AG20443 (cell line): ENCODE data around the gene MARCHF6.

Experiments
- DNase-seq: peaks from one replicate; pipeline ENCODE4 v3.0.0; 2012; ENCODE audit warnings: low spot score, mixed read lengths

MARCHF6 gene

DNA sequence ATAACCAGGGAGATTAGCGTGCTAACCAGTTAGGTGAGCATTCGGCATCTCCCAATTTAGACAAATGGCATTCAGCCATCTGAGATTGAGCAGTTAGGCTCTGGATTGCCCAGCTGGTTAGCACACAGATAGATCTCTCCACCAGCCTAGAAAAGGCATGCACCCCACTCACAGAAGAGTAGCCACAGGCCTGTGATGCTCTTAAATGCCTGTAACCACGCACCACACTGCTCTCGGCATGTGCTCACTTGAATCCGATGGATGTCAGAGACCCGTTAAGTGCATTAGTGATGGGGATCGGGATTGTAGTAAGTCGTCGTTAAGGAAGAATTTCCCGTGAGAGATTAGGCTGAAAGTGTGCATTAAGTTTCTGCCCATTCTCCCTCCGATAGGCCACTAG is 23.0 kb downstream of the MARCHF6 start:
- no peak for DNase-seq

DNA sequence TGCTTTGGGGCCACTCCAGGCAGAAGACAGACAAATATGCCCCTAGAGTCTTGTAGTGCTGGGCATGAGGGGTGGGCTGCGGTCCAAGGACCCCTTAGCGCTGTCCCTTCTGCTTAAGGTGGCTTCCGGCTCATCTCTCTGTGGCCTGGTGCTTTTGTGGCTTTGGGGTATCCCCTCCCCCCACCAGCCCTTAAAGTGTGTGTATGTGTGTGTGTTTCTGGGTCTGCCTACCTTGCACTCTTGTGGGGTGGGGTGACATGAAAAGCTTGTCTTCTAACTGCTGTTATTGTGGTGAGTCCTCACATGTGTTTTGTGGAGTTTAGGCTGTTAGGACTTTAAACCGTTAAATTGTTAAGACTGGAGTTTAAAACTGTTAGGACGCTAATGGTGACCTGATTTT is 23.6 kb downstream of the MARCHF6 start:
- no peak for DNase-seq

DNA sequence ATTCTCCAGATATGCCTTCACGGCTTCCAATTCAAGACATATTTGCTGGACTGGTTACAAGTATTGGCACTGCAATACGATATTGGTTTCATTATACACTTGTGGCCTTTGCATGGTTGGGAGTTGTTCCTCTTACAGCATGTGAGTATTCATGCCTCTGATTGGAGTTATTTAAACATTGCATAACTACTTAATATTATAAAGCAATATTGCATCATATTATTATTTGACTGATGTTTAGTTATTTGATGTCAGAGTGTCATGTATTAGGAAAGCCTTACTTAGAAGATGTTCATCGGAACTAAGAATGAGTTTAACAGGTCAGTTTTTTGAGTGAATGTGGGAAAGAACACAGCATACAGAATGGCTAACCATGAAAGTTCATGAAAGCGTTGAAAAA is 28.3 kb downstream of the MARCHF6 start:
- no peak for DNase-seq

DNA sequence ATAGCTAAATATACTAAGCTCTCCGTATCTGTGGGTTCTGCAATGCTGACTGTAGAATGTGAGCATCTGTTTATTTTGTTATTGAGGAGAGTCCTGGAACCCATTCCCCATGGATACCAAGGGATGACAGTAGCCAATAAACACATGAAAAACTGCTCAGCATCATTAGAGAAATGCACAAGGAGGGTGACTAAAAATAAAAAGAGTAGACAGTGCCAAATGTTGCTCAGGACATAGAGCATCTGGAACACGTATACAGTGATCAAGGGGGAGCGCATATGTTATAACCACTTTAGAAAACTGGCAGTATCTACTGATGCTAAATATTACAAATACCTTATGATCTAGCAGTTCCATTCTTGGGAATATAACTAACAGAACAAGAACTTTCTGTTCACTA is 31.0 kb downstream of the MARCHF6 start:
- DNase-seq = no peak

DNA sequence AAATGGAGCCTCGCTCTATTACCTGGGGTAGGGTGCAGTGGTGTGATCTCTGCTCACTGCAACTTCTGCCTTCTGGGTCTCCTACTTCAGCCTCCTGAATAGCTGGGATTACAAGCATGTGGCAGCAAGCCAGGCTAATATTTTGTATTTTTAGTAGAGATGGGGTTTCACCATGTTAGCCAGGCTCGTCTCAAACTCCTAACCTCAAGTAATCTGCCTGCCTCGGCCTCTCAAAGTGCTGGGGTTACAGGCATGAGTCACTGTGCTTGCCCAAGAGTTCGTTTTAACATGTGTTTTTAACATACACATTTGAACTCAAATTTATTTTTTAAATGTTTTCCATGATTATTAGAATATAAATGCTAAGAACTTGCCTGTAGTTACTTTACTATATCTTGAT is 34.2 kb downstream of the MARCHF6 start:
- no peak for DNase-seq

DNA sequence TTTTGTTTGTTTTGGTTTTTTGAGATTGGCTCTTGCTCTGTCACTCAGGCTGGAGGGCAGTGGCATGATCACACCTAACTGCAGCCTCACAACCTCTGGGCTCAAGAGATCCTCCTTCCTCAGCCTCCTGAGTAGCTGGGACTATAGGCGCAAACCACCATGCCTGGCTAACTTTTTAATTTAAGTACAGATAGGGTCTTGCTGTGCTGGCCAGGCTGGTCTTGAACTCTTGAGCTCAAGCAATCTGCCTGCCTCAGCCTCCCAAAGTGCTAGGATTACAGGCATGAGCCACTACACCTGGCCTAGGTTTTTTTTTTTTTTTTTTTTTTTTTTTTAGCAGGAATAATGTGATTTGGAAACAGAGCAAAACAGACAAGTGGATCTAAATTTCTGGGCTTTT is 37.6 kb downstream of the MARCHF6 start:
- DNase-seq = no peak

DNA sequence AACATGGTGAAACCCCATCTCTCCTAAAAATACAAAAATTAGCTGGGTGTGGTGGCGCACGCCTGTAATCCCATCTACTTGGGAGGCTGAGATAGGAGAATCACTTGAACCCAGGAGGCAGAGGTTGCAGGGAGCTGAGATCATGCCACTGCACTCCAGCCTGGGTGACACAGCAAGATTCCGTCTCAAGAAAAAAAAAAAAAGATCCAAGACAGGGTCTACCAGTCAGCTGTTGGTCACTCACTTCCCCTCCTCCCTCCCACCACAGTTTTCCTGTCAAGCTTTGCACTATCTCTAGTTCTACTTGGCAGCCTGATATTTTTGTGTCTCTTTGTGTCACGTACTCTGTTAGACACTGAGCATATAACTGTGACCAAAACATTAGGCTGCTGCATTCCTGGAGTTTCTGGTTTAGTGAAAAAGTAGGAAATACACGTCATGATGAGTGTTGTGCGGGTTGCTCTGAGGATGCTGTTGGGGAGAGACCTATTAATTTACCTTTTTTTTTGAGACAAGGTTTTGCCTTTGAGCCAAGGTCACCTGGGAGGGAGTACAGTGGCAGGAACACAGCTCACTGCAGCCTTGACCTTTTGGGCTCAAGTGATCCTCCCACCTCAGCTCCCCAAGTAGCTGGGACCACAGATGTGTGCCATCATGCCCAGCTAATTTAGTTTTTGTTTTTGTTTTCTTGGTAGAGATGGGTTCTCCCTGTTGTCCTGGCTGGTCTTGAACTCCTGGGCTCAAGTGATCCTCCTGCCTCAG is 39.3 kb downstream of the MARCHF6 start:
- DNase-seq = peak; percentile 42

DNA sequence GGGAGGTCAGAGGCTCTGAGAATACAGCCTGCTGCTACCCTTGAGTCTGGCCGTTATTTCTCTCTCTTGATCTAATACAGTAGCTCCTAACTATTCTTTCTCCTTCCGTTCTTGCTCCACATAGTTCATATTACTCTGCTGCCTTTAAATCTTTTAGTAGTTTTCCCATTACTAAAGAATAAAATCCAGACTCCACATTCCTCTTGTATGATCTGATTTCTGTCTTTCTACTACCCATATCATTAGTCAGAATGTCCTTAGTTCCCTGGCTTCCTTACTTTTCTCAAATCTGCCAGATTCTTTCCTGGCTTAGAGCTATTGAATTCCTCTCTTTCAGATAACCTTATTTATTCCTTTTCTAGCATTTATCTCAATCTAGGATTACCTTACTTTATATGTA is 40.0 kb downstream of the MARCHF6 start:
- DNase-seq = peak; percentile 66

DNA sequence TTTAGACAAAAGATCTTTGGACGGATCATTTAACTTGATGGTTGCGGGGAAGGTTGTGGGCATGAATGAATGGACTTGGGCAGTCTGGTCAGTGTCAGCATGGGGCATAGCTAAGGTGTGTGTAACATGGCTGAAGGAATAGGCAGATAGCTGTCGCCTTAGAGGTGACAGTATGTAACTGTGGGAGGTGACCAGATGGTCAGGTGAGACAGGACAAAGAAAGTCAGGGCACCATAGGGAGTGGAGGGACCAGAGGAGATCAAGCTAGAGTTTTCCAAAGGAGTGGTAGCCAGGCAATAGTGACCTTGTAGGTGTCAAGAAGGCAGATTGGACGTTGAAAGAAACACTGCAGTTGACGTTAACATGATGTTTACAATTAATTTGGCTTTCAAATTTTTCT is 43.1 kb downstream of the MARCHF6 start:
- no peak for DNase-seq

DNA sequence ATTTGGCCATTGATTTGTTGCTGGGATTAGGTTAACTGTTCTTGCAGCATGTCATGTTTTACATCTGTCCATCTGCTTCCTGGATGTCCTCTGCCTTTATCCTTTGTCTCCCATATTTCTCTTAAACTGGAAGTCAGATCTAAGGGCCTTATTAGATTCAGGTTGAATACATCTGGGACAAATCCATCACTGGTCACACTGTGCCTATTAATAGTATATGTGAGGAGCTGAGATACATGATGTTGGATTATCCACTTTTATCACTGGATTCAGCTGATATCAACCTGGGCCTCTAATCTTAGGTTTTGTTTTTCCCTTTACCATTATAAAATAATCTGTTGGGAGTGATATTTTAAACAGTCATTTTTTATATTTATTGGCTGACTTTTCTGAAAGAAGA is 46.3 kb downstream of the MARCHF6 start:
- DNase-seq = no peak

DNA sequence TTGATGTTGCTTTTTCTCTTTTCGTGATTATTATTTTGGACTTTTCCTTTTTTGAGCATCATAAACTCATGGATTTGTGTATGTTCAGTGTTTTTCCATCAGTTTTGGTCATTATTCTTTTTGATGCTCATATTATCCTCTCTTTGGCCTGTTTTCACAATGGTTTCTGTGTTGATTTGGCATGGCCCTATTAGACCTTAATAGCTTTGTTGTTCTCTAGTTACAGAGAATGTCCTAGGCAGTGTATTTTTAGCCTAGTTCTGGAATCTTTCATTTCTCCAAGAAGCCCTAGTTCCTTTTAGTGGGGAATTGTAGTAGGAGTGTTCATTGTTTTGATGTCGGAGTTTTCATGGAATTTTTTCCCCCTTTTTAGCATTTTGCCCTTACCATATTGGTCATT is 46.9 kb downstream of the MARCHF6 start:
- no peak for DNase-seq

DNA sequence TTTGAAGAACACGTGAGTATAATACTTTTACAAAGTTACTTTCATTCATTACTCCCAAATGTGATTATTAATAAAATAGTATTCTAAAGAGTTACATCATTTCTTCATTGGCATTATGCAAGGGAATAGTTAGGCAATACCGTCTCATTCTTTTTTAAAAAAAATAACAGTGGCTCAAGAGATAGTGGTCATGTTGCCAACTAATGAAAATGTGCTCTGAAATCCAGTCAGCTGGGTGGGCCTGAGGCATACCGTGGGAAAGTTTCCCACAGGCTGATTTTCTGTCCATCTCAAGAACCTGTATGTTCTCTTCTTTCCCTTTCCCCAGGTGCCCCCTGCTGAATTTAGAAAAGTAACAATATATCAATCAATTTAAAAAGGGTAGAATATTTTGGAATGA is 47.3 kb downstream of the MARCHF6 start:
- peak; percentile 59 for DNase-seq

DNA sequence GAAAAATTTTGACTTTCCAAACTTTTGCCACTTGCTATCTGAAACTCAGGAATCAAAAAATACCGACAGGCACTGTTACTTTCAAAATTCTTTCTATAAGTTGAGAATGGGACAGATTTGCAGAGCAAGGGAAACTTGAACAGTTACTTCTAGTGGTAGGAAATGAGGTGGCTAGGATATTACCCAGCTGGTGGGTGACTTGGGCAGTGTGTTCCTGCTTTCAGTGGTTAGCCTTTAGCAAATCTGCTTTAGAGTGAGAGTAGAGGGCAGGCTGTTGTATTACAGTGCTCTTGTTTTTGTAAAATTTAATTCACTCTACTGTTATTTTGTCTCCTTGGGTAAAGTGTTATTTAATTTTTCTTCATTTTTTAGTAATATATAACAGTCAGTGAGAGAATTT is 48.0 kb downstream of the MARCHF6 start:
- DNase-seq = no peak
